Karpas-422 (cell line): ENCODE data around the gene RMRP. TPM values are rescaled to one million over a fixed set of nuclear protein-coding genes. Genes with fewer than 3 reads are reported as not detected.
"Not testable (repeated sequence)": the region's sequence is repeated elsewhere in the genome, so short reads cannot be mapped to it uniquely, and the experiment has no call there.

Source experiments
- DNase-seq: peaks from one replicate; pipeline ENCODE4 v3.0.0-alpha.2; 2015
- H2AFZ ChIP-seq: fragments of 200-600 bp; sonication (generic); 2 replicates; pipeline ENCODE4 v1.6.1; 2014; ENCODE audit warnings: antibody characterized with exemption, low read length, mixed read lengths
- H3K27ac ChIP-seq: fragments of 200-600 bp; sonication (generic); 2 replicates; pipeline ENCODE4 v1.5.1; 2014; ENCODE audit warnings: mild to moderate bottlenecking, low read length, moderate library complexity
- H3K27me3 ChIP-seq: fragments of 200-600 bp; sonication (generic); 2 replicates; pipeline ENCODE4 v1.6.1; 2014; ENCODE audit warnings: low read length, mixed read lengths
- H3K36me3 ChIP-seq: fragments of 200-600 bp; sonication (generic); 2 replicates; pipeline ENCODE4 v1.6.1; 2014; ENCODE audit warnings: low read length, mixed read lengths; ENCODE audit not compliant: insufficient read depth
- H3K4me1 ChIP-seq: fragments of 200-600 bp; sonication (generic); 2 replicates; pipeline ENCODE4 v1.6.1; 2014; ENCODE audit warnings: mild to moderate bottlenecking, low read length, mixed read lengths
- H3K4me2 ChIP-seq: fragments of 200-600 bp; sonication (generic); 2 replicates; pipeline ENCODE4 v1.6.1; 2014; ENCODE audit warnings: low read length, low read depth, mild to moderate bottlenecking; ENCODE audit not compliant: poor library complexity, severe bottlenecking
- H3K4me3 ChIP-seq: fragments of 200-600 bp; sonication (generic); 2 replicates; pipeline ENCODE4 v1.5.1; 2014; ENCODE audit warnings: mild to moderate bottlenecking, antibody characterized with exemption, low read length, mixed read lengths
- H3K79me2 ChIP-seq: fragments of 200-600 bp; sonication (generic); 2 replicates; pipeline ENCODE4 v1.6.1; 2014; ENCODE audit warnings: mild to moderate bottlenecking, low read length, mixed read lengths
- H3K9ac ChIP-seq: fragments of 200-600 bp; sonication (generic); 2 replicates; pipeline ENCODE4 v1.6.0; 2014; ENCODE audit warnings: low read length
- H3K9me2 ChIP-seq: fragments of 200-600 bp; sonication (generic), shearing (Covaris generic); replicated peaks from 2 replicates; pipeline ENCODE4 v1.6.0; 2014; ENCODE audit warnings: mild to moderate bottlenecking, low read length, moderate library complexity; ENCODE audit not compliant: insufficient read depth
- H3K9me3 ChIP-seq: fragments of 300-700, 200-600 bp; sonication (generic); 2 replicates; pipeline ENCODE4 v1.6.1; 2014; ENCODE audit warnings: low read length, mixed read lengths
- H4K20me1 ChIP-seq: fragments of 200-600 bp; sonication (generic); 2 replicates; pipeline ENCODE4 v1.6.1; 2014; ENCODE audit warnings: mild to moderate bottlenecking, antibody characterized with exemption, low read length, low read depth; ENCODE audit not compliant: insufficient read depth
- total RNA-seq: library from RNA; depleted of rRNA; stranded (reverse); fragments of >200 nt; shearing (Covaris generic); gene quantifications from 2 replicates; pipeline ENCODE4 v1.2.3, GENCODE V29; 2014; ENCODE audit warnings: low replicate concordance

RMRP gene
- total RNA-seq, 1 experiment from 2014 or later: 56,129 TPM

GRCh38 chr9:35649431-35650340, 8.1 kb downstream of the RMRP start:
- Histone ChIP-seq H3K27ac (peak overlapping the region; percentile 79), H2AFZ (peak overlapping the region; percentile 93), H3K4me1 (peaks cover 57% of the 10 kb centered on the region), H3K4me2 (peak overlapping the region; percentile 98), H3K36me3 (no peaks in the 10 kb centered on the region), H3K9ac (peak overlapping the region; percentile 78), H3K9me3 (no peaks in the 10 kb centered on the region), H3K9me2 (no peaks in the 10 kb centered on the region), H3K79me2 (peaks cover 9% of the 10 kb centered on the region; the same call in 1 of the 2 replicates), H4K20me1 (no peaks in the 10 kb centered on the region), H3K4me3 (peak overlapping the region; percentile 80), H3K27me3 (no peaks in the 10 kb centered on the region)
- DNase-seq: peak; percentile 72

GRCh38 chr9:35646533-35647265, 11.1 kb downstream of the RMRP start:
- H3K4me2 ChIP-seq: peak overlapping the region; percentile 93
- H3K9me3 ChIP-seq: no peaks in the 10 kb centered on the region
- H3K36me3 ChIP-seq: no peaks in the 10 kb centered on the region
- peak overlapping the region; percentile 68 for H3K4me3 ChIP-seq
- H3K79me2 ChIP-seq: peaks cover 9% of the 10 kb centered on the region; the same call in 1 of the 2 replicates
- no peaks in the 10 kb centered on the region for H4K20me1 ChIP-seq
- H2AFZ ChIP-seq: peak overlapping the region; percentile 25
- peak overlapping the region; percentile 70 for H3K9ac ChIP-seq
- no peaks in the 10 kb centered on the region for H3K9me2 ChIP-seq
- no peaks in the 10 kb centered on the region for H3K27me3 ChIP-seq
- H3K27ac ChIP-seq: peak overlapping the region; percentile 53; the same call in 1 of the 2 replicates
- DNase-seq: peak; percentile 96
- H3K4me1 ChIP-seq: peaks cover 57% of the 10 kb centered on the region

DNA sequence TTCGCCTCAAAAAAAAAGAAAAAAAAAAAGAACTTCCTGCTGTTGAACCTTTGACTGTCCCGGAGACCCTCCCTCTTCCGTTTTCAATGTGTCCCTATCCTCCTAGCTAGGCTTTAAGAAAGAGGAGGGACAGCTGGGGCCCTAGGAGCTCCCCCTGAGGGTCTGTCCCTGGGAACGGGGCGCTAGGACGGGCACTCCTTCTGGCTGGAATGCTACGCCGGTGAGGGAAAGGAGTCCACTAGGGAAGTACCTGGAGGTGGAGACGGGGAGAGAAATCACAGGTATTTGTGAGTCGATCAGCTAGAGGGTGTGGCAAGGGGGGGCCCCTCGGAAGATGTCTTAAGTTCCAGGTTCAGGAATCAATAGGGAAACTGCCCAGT, 11.7 kb downstream of the RMRP start:
- Histone ChIP-seq H3K4me2 (peak overlapping the region; percentile 93), H2AFZ (peak overlapping the region; percentile 25), H3K36me3 (no peaks in the 10 kb centered on the region), H3K27me3 (no peaks in the 10 kb centered on the region), H3K27ac (no peak overlapping the region), H3K9ac (peak overlapping the region; percentile 70), H3K79me2 (peaks cover 9% of the 10 kb centered on the region; the same call in 1 of the 2 replicates), H3K9me3 (no peaks in the 10 kb centered on the region), H3K9me2 (no peaks in the 10 kb centered on the region), H4K20me1 (no peaks in the 10 kb centered on the region), H3K4me1 (peaks cover 53% of the 10 kb centered on the region), H3K4me3 (peak overlapping the region; percentile 68)
- no peak for DNase-seq

- not testable (repeated sequence) for H3K9me3 ChIP-seq, H4K20me1 ChIP-seq, H3K36me3 ChIP-seq, DNase-seq, H3K27me3 ChIP-seq, H3K27ac ChIP-seq, H3K79me2 ChIP-seq, H3K9me2 ChIP-seq
- Histone ChIP-seq H3K9ac (peak overlapping the region; percentile 70), H3K4me3 (peak overlapping the region; percentile 68), H2AFZ (peak overlapping the region; percentile 25), H3K4me1 (peaks cover 49% of the 10 kb centered on the region), H3K4me2 (peak overlapping the region; percentile 93)
Measured at GRCh38 chr9:35645736-35646135, 12.1 kb downstream of the RMRP start.

DNA sequence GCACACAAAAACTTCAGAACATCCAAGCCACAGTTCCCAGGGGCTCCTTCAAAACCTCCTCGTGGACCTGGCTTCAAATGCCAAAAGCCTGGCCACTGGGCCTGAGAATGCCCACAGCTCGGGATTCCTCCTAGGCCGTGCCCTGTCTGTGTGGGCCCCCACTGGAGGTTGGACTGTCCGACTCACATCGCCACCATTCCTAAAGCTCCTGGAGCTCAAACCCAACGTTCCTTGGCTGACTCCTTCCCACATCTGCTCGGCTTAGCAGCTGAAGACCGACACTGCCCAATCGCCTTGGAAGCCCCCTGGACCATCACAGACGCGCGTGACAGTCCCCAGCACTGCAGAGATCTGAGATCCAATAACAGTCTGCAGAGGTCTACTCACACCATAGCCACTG, 14.8 kb downstream of the RMRP start:
- Histone ChIP-seq H3K4me2 (no peak overlapping the region), H3K27ac (no peak overlapping the region), H3K27me3 (no peaks in the 10 kb centered on the region), H3K9ac (no peak overlapping the region), H3K36me3 (no peaks in the 10 kb centered on the region), H2AFZ (no peak overlapping the region), H3K9me2 (no peaks in the 10 kb centered on the region), H4K20me1 (no peaks in the 10 kb centered on the region), H3K9me3 (no peaks in the 10 kb centered on the region), H3K4me3 (no peak overlapping the region), H3K4me1 (peaks cover 22% of the 10 kb centered on the region), H3K79me2 (no peaks in the 10 kb centered on the region)
- DNase-seq: no peak

DNA sequence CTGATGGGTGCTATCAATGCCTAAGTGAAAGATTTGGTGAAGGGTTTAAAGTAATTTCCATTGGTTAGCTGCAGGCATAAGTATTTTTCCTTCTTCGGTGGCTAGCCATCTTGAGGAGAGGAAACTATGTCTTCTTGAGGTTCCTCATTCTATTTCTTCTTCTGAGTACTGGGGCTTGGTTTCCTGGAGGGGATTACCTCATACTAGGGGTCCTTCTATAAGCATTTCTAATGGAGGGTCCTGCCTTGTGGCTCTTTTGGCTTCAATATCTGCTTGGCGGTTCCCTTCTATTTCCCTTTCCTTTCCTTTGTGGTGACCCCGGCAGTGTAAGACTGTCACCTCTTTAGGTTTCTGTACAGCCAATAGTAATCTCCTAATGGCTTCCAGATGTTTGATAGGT, 16.3 kb downstream of the RMRP start:
- H3K4me1 ChIP-seq: peaks cover 12% of the 10 kb centered on the region
- H3K4me3 ChIP-seq, H2AFZ ChIP-seq: not testable (repeated sequence)

GRCh38 chr9:35640431-35640830, 17.4 kb downstream of the RMRP start:
- not testable (repeated sequence) for H2AFZ ChIP-seq, H3K4me2 ChIP-seq, H3K27ac ChIP-seq, H3K36me3 ChIP-seq, H4K20me1 ChIP-seq, H3K9ac ChIP-seq, H3K79me2 ChIP-seq, DNase-seq, H3K4me3 ChIP-seq, H3K9me3 ChIP-seq, H3K27me3 ChIP-seq, H3K9me2 ChIP-seq
- peaks cover 13% of the 10 kb centered on the region for H3K4me1 ChIP-seq

More for the DNA sequence above, 16.3 kb downstream of the RMRP start:
- H4K20me1 ChIP-seq, H3K9me2 ChIP-seq, H3K79me2 ChIP-seq, H3K36me3 ChIP-seq, H3K4me2 ChIP-seq, H3K27ac ChIP-seq, DNase-seq, H3K27me3 ChIP-seq, H3K9ac ChIP-seq, H3K9me3 ChIP-seq: not testable (repeated sequence)

DNA sequence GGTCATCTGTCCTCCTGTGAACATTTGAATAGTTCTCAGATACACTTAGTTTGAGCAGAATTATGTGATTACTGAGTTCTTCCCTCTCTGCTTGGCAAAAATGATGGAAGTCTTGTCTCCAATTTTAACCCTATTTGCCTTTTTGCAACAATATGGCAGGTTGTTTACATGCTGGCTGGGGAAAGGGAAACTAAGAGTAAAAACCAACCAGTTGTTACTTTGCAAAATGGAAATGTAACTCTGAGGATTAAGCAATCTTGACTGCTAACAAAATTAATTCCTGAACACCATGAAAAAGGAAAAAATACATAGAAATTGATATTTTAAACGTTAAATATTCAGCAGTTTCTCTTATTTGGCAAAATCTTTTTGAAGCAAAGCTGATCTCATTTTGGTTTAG, 18.2 kb downstream of the RMRP start:
- no peak overlapping the region for H3K4me2 ChIP-seq
- no peaks in the 10 kb centered on the region for H3K27me3 ChIP-seq
- no peak for DNase-seq
- no peaks in the 10 kb centered on the region for H3K9me3 ChIP-seq
- no peak overlapping the region for H3K27ac ChIP-seq
- H3K9me2 ChIP-seq: no peaks in the 10 kb centered on the region
- H3K79me2 ChIP-seq: no peaks in the 10 kb centered on the region
- no peak overlapping the region for H3K4me3 ChIP-seq
- no peak overlapping the region for H2AFZ ChIP-seq
- H3K4me1 ChIP-seq: peaks cover 21% of the 10 kb centered on the region
- H3K9ac ChIP-seq: no peak overlapping the region
- no peaks in the 10 kb centered on the region for H3K36me3 ChIP-seq
- no peaks in the 10 kb centered on the region for H4K20me1 ChIP-seq
